ENCODE data around the gene KLHL30.
"Not testable (repeated sequence)": the region's sequence is repeated elsewhere in the genome, so short reads cannot be mapped to it uniquely, and the experiment has no call there.

The KLHL30 gene

DNA sequence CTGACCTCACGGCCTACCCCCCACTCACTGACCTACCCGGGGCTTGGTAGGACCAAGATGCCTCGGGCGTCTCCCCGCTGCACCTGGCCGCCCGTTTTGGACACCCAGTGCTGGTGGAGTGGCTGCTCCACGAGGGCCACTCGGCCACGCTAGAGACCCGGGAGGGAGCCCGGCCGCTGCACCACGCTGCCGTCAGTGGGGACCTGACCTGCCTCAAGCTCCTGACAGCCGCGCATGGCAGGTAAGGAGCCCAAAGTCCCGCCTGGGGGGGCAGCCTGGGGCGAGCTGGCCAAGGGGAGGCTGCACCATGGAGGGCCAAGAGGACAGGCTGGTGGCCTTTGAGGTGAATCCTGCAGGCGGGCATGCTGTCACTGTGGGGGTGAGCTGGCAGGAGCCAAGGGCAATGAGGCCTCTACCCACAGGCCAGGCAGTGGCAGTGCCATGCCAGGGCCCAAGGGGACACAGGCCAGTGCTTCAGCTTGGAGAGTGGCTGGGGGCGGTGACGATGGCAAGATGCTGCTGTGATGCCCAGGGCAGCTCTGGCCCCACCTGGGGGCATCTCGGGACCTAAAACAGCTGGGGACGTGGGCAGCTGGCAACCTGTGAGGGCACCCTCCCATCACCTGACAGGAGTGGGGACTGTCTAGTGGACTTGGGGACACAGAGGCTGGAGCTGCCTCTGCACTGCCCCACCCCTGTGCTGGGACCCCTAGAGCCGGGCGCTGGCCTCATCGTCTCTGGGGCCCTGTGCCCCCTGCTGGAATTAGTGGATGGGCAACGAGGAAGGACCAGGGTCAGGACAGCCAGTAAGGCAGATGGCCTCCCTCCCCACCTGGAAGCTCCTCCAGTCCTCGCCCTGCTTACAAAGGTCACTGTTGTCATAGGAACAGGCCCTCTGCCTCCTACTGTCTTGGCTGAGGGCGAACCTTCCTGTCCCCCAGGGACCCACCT, 36.3 kb upstream of the KLHL30 start:
- no peak for DNase-seq (ENCODE audit: low read depth in 1 of 2, low spot score in 1 of 2)

DNA sequence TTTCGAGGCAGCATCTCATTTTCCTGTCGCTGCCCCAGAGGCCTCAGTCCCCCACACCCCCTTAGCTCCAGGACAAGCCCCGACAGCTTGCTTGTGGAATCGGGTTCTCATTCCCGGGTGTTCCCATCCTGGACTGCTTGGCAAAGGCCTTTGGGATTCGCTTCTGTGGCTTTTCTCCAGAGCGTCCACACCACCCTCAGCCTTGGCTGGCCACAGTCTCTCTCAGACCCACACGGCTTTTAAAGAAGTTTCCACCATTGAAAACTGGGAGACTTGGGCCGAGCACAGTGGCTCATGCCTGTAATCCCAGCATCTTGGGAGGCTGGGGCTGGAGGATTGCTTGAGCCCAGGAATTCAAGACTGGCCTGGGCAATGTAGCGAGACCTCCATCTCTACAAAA, 35.6 kb upstream of the KLHL30 start:
- DNase-seq (ENCODE audit: low read depth in 1 of 2, low spot score in 1 of 2) = no peak

DNA sequence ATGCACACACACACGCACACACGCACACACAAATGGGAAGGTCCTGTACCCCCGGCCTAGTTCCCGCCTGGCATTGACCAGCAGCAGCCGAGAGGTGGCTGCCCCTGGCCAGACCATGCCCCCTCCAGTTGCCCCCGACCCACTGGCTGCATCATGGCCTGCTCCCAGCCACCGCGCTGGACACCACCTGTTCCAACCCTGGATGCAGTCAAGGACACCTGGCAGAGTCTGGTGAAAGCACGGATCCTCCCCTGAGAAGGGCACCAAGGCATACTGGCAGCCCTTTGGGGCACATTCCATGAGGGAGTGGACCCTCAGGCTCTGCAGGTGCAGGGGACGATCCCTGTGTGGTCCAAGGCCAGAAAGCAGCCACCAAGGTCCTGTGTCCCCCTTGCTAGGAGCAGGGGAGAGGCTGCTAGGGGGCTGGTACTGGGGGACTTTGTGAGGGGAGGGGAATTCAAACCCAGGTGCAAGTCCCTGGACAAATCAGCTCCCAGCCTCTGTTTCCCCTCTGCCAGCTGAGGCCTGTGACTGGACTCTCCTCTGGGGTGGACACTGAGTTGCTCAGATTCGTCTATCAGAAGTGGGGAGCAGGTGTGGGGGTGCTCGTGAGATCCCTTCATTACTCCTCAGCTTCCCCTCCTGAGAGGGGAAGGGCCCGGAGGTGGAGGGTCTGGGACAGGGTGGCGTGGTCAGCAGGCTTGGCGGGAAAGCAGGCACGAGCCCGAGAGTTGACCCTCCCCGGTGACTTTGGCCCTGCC, 34.8 kb upstream of the KLHL30 start:
- DNase-seq (ENCODE audit: low read depth in 1 of 2, low spot score in 1 of 2) = no peak

DNA sequence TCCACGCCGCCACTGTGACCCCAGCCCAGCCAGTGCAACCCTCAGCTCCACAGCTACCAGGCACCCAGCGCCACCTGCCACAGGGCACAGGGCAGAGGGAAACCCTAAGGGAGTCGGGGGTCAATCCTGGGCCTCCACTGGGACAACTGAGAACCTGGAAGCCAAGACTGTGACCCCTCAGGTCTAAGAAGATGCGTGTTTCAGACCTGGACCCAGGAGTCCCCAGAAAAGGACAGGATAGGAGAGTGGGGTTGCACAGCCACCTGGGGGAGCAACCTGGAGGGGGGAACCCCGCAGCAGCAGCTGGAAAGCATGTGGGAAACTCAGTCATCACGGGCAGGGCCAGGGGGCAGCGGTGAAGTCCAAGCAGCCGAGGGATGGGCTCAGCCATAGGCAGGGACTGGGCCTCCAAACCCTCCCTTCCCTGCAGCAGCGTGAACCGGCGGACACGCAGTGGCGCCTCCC, 34.2 kb upstream of the KLHL30 start:
- no peak for DNase-seq (ENCODE audit: low read depth in 1 of 2, low spot score in 1 of 2)

DNA sequence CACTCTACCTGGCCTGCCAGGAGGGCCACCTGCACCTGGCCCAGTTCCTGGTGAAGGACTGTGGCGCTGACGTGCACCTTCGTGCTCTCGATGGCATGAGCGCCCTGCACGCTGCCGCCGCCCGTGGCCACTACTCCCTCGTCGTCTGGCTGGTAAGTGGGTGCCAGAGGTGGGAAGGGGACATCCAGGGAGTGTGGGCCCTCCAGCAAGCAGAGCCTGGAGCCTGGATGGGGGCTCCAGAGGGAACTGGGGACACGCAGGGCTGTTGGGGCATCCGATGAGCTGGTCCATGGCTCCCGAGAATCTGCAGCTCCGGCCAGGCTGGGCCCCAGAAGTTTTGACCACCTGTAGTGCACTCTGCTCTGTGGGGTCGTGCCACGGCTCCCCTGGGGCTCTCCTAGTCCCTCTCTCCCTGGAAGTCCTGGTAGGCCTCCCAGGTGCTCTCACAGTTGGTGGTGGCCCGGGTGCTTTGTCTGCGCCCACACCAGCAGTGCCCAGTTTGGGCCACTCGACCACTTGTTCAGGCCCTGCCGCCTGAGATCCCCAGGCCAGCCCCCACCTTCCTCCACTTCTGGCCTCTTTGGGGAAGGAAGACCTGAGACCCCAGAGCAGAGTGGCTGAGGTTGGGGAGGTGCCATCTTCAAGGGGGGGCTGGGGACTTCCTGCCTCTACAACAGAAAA, 33.6 kb upstream of the KLHL30 start:
- DNase-seq (ENCODE audit: low read depth in 1 of 2, low spot score in 1 of 2) = no peak

DNA sequence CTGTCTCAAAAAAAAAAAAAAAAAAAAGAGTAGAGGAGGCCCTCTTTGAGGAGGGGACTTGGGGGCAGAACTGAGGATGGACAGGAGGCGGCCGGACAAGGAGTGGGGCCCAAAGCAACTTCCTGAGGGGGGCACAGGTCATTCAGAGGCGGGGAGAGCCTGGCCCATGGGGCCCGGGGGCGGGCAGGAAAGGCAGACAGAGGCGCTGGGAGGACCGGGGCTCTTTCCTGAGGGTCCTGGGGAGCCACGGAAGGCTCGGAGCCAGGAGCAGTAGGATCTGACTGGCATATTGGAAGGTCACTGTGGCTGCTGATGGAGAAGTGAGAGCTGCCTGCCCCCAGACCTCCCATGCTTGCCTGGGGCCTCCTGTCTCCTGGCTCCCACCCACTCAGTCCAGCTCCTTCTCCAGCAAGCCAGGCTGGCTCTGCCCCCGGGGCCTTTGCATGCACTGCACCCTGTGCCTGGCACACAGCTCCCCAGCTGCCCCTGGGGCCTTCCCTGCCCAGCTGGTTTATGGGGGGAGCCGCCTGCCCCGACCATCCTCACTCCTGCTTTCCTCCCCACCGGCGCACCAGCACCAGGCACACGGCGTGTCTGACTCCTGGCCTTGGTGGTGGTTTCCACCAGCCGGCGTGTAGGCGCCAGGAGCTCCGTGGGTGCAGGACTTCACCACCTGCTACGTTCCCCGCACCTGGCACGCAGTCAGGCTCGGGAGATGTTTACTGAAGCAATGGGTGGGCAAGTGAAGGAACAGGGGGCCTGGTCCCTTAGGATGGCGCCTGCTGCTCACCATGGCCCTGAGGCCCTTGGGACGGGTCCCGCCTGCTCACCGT, 32.7 kb upstream of the KLHL30 start:
- DNase-seq (ENCODE audit: low read depth in 1 of 2, low spot score in 1 of 2) = no peak

DNA sequence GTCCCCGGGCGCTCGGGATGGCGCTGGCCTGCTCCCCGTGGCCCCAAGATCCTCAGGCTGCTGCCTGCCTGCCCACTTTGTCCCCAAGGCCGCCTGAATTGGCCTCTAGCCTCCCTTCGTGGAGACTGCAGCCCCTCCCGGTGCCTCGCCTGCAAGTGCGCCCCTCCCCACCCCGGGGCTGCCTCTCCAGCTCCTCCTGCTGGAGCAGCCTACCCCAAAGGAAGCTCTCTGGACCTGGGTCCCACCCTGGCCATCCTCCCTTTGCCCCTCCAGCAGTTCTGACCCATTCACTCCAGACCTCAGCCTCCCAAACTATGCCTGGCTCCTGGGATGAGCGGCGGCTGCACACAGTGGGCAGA, 32.1 kb upstream of the KLHL30 start:
- no peak for DNase-seq (ENCODE audit: low read depth in 1 of 2, low spot score in 1 of 2)

DNA sequence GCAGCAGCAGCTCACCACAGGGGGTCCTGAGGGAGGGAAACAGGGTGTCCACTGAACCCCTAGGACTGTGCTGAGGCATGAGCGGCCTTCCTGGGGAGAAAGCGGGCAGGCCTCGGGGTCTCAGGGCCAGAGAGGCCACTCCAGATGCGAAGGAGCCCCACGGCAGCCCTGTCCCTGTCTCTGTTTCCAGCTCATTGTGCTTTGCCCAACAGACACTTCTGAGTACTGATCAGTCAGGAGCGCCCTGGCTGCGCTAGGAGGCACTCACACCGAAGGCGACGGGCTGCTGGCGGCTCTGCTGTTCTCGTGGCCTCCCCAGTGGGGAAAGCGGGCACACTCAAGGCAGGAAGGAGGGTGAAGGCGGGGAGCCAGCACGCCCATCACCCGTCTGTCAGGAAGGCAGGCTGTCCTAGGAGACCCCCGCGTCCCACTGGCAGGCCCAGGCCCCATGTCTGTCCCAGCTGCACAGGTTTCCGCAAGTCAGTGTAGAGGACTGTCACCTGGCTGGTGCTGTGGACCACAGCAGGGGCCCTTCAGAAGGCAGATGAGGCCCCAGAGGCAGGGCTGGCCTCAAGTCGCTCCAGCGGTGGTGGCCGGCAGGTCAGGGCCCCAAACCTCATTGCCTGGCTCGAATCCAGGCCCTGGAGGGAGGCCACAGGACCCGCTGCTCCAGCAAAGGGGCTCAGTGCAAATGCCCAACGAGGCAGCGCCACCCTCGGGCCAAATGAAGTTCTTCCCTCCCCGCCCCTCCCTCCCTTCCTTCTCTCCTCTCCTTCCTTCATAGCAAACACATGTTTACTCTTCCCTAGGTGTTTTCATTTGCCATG, 31.6 kb upstream of the KLHL30 start:
- DNase-seq (ENCODE audit: low read depth in 1 of 2, low spot score in 1 of 2) = no peak

DNA sequence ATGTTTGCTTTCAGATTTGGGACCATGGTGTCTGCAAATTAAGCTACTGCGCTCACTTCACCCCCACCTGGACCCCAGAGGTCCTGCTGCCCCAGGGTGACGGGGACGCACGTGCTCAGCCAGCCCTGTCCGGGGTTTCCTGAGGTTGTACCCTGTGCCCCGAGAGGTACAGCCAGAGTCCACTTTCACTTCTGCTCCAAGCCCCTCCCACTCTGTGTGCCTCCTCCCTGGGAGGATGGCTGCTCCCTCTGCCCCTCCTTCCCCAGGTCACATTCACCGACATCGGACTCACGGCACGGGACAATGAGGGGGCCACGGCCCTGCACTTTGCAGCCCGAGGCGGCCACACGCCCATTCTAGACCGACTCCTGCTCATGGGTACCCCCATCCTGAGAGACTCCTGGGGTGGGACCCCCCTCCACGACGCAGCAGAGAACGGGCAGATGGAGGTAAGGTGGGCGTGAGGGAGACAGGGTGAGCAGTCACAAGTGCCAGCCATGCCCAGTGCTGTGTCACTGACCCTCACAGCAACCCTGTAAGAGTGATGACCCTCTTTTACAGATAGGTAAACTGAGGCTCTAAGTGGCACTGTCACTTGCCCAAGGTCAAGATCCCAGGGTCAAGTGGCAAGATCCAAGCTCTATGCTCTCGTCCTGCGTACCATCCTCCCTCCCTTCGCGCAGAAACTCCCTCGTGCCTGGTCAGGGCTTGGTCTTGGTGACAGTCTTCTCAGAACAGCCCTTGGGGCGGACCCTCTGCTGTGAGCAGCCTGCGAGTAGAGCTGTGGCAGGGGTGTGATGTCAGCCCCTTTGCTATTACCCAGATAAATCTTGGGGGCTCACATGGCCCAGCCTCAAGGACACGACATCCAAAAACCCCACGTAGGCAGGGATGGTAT, 30.7 kb upstream of the KLHL30 start:
- DNase-seq (ENCODE audit: low read depth in 1 of 2, low spot score in 1 of 2) = no peak

DNA sequence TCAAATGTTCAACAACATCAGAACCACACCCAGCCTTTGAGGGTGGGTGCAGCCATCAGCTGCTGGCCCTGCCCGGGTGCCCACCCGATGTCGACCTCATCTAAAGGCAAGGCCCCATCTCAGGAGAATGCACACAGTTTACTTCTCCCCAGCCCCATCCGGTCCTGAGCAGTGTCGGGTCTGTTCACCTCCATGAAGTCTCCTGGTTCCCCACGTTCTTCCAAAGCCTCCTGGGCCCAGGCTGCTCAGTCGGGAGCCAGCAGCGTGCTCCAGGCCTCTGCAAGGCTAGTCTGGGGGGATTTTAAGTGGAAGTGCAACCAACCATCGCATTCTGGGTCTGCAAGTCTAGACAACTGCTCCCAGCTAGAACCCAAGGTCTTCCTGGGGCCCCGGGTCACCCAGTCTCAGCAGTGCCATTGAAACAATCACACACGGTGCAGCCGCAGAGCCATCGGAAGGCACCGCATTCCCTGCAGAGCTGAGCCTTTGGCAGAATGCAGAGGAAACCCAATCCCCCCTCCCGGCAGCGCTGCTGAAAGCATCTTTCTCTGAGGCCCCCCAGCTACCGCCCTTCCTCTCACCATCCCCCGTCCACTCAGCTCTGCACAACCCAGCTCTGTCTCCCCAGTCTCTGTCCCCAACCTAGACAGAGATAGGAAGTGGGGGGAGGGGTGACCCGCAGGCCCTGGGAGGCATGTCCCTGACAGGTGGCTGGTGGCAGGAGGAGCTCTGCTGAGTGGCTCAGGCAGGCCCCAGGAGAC, 29.9 kb upstream of the KLHL30 start:
- no peak for DNase-seq (ENCODE audit: low read depth in 1 of 2, low spot score in 1 of 2)

DNA sequence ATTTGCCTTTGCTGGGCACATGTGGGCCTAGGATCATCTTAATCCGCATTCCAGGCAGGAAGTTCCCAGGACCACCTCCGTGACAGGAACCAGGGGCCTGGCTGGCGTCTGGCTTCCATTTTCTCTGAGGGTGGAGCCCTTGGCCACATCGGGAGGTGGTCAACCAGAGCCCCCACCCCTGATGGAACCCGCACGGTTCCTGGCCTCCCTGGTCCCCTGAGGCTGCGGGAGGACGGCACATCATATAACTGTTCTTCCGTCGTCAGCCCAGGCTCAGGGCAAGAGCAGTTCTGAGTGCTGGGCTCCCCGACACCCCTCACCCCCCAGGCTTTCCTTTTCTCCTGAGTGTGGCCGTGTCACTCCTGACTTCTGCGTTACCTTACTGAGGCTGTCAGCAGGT, 24.9 kb upstream of the KLHL30 start:
- DNase-seq (ENCODE audit: low read depth in 1 of 2, low spot score in 1 of 2) = no peak

DNA sequence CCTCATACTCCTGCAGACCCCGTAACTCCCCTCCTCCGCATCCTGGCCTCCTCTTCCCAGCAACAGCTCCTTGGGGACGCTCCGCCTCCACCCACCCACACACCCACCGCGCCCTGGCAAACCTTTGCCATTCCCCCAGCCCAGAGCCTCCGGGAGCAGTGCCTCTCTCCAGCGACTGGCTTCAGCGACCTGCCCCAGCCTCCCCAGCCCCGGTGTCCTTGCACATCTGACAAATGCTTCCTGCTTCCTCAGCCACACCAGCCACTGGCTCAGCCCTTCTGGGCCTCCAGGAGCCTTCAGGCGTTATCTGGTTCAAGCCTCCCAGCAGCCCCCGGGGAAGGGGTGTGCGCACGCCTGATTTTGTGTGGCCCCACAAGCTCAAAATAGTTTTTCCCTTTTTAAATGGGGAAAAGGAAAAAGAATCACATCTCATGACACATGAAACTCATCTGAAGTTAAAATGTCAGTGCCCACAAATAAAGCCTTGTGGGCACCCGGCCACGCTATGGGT, 24.1 kb upstream of the KLHL30 start:
- no peak for DNase-seq (ENCODE audit: low read depth in 1 of 2, low spot score in 1 of 2)

DNA sequence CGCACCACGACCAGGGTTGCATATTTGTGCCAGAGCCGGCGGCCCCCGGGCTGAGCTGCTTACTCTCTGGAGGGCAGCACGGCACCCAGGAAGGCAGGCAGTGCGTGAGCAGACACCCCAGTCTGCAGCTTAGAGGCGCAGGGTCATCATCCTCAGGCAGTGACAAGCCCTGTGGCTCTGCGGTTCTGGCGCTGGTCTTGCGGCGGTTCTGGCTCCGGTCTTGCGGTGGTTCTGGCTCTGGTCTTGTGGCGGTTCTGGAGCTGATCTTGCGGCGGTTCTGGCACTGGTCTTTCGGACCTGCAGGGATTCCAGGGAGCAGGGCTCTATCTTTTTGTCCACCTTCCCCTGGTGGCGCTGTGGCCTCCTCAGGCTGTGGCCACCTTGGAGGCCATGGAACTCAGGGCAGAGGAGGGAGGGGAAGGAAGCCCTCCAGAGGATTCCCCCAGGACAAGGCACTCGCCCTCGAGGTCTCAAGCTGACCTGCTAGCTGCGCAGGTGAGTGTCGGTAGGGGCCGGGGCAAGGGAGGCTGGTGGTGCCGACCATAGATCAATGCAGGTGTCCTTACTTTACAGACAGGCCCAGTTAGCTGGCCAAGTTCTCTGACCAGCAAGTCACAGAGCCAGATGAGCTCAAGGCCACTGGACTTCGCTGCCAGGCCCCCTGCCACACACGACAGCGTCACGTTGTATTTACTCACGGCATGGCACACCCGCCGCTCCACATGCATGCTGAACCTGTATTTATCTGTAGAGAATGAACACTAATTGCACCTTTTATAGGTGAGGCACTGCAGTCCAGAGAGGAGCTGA, 23.4 kb upstream of the KLHL30 start:
- DNase-seq (ENCODE audit: low read depth in 1 of 2, low spot score in 1 of 2) = no peak

DNA sequence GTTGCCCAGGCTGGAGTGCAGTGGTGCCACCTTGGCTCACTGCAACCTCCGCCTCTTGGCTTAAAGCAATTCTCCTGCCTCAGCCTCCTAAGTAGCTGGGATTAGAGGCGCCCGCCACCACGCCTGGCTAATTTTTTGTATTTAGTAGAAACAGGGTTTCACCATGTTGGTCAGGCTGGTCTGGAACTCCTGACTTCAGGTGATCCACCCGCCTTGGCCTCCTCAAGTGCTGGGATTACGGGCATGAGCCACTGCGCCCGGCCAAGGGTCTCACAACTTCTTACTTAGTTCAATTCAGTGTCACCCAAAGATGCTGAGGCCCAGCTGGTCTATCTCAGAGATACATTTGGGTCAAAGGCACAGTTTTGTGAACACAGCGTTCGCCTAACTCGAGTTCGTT, 22.8 kb upstream of the KLHL30 start:
- not testable (repeated sequence) for DNase-seq (ENCODE audit: low read depth in 1 of 2, low spot score in 1 of 2)

DNA sequence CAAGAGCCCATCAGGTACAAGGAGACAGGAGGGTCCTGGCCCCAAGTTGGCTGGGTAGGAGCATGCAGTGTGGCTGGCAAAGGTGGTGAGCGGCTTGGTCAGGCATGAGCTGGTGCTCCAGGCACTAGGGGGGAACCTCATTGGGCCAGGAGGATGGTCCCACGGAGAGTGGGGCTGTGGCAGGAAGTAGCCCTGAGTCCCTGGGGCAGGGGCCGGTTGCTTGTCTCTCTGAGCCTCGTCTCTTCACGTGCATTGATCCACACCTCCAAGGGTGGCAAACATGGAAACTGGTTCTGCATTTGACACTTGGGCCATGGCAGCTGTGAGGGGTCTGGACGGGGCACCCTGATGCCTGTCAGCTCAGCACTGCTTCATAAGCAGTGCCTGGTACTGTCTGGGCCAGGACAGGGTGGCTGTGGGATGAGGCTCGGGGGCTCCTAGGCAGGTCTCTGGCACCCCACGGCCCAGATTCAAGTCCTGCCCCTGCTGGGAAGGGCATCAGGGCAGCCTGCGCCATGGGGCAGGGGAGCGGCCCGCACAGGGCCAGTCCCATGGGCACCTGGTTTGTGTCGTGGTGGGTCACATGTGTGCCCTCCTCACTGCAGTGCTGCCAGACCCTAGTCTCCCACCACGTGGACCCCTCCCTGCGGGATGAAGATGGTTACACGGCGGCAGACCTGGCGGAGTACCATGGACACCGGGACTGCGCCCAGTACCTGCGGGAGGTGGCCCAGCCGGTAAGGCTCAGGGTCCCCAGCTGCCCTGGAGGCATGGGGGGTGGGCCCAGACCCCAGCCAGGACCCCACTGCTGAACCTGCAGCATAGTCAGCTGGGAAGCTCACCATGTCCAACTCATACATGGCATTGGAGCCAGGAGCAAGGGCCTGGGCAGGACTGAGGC, 21.9 kb upstream of the KLHL30 start:
- no peak for DNase-seq (ENCODE audit: low read depth in 1 of 2, low spot score in 1 of 2)
